SK-N-MC (cell line): ENCODE results near the gene PRRT4.

Source experiments
- DNase-seq: peaks from one replicate; pipeline ENCODE4 v3.0.0-alpha.2; 2011; ENCODE audit warnings: low read depth, low spot score
- H3K27ac ChIP-seq: fragments of 200-600 bp; sonication (generic); 2 replicates; pipeline ENCODE4 v1.5.1; 2016; ENCODE audit warnings: mixed run types
- H3K36me3 ChIP-seq: fragments of 200-600 bp; sonication (generic); 2 replicates; pipeline ENCODE4 v1.6.1; 2017; ENCODE audit warnings: antibody characterized with exemption, low read length, mixed read lengths; ENCODE audit not compliant: insufficient read depth
- H3K4me3 ChIP-seq: fragments of 200-600 bp; sonication (generic); 2 replicates; pipeline ENCODE4 v1.5.1; 2016
- H3K9ac ChIP-seq: fragments of 200-600 bp; sonication (generic); 2 replicates; pipeline ENCODE4 v1.8.0; 2017; ENCODE audit warnings: mixed run types, mixed read lengths; ENCODE audit not compliant: insufficient read length
- H3K9me3 ChIP-seq: fragments of 200-600 bp; sonication (generic); 2 replicates; pipeline ENCODE4 v1.6.1; 2017; ENCODE audit warnings: low read depth, mild to moderate bottlenecking, antibody characterized with exemption, low read length, moderate library complexity, mixed read lengths
- EZH2 ChIP-seq: fragments of 200-600 bp; sonication (generic); IDR thresholded peaks from one replicate; pipeline ENCODE4 v1.6.1; 2017; ENCODE audit warnings: antibody characterized with exemption
- FOXP2 ChIP-seq: optimal IDR thresholded peaks from 2 replicates; pipeline ENCODE3; 2011; ENCODE audit warnings: mild to moderate bottlenecking, moderate library complexity; ENCODE audit not compliant: insufficient read depth; ENCODE audit errors: extremely low read length, control extremely low read depth
- POLR2AphosphoS5 ChIP-seq: IDR thresholded peaks from 2 replicates; pipeline ENCODE4 v1.6.1; 2012; ENCODE audit warnings: mild to moderate bottlenecking, low read depth, low read length, borderline replicate concordance

Gene PRRT4

DNA sequence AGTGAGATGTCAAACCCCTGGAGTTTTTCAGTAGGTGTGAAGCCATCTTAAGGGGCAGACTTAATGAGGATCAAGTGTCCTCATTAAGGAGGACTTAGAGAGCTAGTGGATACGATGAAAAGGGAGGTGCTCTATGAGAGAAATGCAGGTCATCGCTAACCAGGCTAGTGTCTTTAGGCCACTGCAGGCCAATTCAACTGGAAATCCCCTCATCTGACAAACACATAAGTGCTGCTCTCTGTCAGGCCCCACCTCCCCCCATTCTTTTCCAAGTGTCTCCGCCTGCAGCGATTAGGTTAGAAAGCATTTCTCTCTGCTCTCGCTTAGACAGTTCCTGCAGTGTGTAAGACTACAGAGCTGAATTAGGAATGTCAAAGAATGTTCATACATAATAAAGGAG lies 51.5 kb downstream of the PRRT4 start:
- no peaks in the 10 kb centered on the region for H3K9me3 ChIP-seq
- H3K36me3 ChIP-seq, result peaks cover 89% of the 10 kb centered on the region
- TF ChIP-seq FOXP2 (no peak), EZH2 (no peak), POLR2AphosphoS5 (no peak)
- H3K9ac ChIP-seq, result no peak overlapping the region
- H3K27ac ChIP-seq, result no peak overlapping the region
- no peak overlapping the region for H3K4me3 ChIP-seq
- DNase-seq, result no peak

DNA sequence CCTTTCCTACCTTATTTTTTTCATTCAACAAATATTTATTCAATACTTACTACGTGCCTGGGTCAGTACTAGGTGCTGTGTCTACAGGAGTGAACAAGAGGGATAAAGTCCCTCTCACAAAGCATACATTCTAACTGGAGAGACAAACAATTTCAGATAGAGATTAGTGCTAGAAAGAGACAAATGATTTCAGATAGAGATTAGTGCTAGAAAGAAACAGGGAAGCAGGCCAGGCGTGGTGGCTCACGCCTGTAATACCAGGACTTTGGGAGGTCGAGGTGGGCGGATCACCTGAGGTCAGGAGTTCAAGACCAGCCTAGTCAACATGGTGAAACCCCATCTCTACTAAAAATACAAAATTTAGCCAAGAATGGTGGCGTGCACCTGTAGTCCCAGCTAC lies 52.4 kb downstream of the PRRT4 start:
- no peak overlapping the region for H3K4me3 ChIP-seq
- TF ChIP-seq POLR2AphosphoS5 (no peak), EZH2 (no peak), FOXP2 (no peak)
- no peak for DNase-seq

DNA sequence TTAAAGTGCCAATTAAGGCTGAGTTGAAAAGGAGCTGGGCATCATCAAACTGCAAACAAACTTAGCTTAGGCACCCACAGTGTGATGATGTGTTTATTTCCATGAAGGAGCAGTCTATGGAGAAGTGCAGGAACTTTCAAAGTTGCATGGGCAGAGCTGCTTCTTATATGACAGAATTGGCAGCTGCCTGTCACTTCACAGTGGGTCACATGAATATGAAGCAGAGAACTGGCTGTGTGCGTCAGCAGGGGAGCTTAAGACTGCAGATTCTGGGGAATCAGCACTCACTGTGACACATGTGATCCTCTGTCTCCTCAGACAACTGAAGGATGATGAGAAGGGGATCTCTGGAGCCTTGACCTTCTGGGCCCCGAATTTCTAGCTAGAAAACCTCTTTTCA lies 54.4 kb downstream of the PRRT4 start:
- DNase-seq, result no peak
- H3K9me3 ChIP-seq, result no peaks in the 10 kb centered on the region
- H3K27ac ChIP-seq, result no peak overlapping the region
- TF ChIP-seq FOXP2, result no peak
- TF ChIP-seq POLR2AphosphoS5, result no peak
- TF ChIP-seq EZH2, result no peak
- H3K9ac ChIP-seq, result no peak overlapping the region
- no peak overlapping the region for H3K4me3 ChIP-seq
- peaks cover 78% of the 10 kb centered on the region for H3K36me3 ChIP-seq

More for the DNA sequence above, 52.4 kb downstream of the PRRT4 start:
- peaks cover 86% of the 10 kb centered on the region for H3K36me3 ChIP-seq
- no peak overlapping the region for H3K9ac ChIP-seq
- H3K27ac ChIP-seq, result no peak overlapping the region
- H3K9me3 ChIP-seq, result no peaks in the 10 kb centered on the region

DNA sequence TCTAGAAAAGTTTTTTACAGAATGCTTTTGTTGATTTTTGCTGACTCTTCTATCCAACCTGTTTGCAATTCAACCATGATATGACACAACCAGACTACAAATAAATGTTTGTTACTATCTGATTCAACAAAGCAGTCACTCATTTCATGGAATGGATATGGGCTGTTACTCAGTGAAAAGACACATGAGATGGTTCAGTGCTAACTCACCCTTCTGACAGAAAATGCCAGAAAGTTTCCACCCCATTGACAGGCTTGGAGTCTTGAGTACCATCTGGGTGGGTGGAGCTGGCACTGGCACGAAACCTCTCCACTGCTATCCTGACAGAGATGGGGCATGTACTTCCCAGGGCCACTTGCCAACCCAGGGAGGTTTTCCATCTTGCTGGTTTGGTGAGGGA lies 57.3 kb downstream of the PRRT4 start:
- no peak overlapping the region for H3K27ac ChIP-seq
- TF ChIP-seq POLR2AphosphoS5, result no peak
- TF ChIP-seq EZH2, result no peak
- TF ChIP-seq FOXP2, result no peak
- H3K4me3 ChIP-seq, result no peak overlapping the region
- peaks cover 51% of the 10 kb centered on the region for H3K36me3 ChIP-seq
- DNase-seq, result no peak
- H3K9me3 ChIP-seq, result no peaks in the 10 kb centered on the region
- no peak overlapping the region for H3K9ac ChIP-seq

DNA sequence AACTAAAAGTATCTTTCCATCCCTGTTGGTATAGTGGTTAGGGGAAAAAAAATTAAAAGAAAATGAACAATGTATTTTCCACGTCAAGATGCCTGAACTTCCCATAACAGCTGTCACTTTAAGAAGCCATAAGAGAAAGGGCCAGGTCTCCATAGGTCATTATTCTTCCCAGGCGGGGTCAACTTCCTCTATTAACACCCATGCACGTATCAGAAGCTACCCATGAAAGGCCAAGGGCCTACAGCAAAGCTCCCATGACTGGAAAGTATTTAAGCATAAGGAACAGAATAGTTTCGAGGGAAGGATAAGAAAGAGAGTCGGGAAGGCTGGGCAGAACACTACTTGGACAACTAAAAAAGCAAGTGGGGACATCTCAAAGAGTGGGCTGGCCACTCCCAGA lies 57.8 kb downstream of the PRRT4 start:
- no peak overlapping the region for H3K9ac ChIP-seq
- TF ChIP-seq FOXP2, result no peak
- no peaks in the 10 kb centered on the region for H3K9me3 ChIP-seq
- no peak overlapping the region for H3K27ac ChIP-seq
- H3K36me3 ChIP-seq, result peaks cover 48% of the 10 kb centered on the region
- H3K4me3 ChIP-seq, result no peak overlapping the region
- no peak for DNase-seq

DNA sequence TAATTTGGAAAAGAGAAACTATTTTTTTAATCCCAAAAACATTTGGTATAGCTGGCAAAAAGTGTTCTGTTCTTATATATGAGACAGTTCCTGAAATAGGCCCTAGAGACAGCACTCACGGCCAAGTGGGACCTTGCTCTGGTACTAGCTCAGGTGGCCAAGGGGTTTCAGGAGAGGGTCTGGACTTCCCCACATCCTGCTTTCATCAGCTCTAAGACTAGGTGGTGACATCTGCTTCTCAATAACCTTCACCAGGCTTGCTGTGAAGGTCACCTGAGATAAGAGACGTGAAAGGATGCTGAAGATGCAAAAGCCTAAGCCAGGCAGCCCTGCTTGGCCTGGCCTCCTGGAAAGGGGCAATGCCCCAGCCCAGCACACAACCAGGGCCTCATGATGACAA lies 58.4 kb downstream of the PRRT4 start:
- Histone ChIP-seq H3K9me3 (no peaks in the 10 kb centered on the region), H3K9ac (no peak overlapping the region), H3K27ac (no peak overlapping the region), H3K4me3 (no peak overlapping the region), H3K36me3 (peaks cover 43% of the 10 kb centered on the region)
- no peak for TF ChIP-seq EZH2
- no peak for TF ChIP-seq FOXP2
- TF ChIP-seq POLR2AphosphoS5, result no peak
- DNase-seq, result no peak

DNA sequence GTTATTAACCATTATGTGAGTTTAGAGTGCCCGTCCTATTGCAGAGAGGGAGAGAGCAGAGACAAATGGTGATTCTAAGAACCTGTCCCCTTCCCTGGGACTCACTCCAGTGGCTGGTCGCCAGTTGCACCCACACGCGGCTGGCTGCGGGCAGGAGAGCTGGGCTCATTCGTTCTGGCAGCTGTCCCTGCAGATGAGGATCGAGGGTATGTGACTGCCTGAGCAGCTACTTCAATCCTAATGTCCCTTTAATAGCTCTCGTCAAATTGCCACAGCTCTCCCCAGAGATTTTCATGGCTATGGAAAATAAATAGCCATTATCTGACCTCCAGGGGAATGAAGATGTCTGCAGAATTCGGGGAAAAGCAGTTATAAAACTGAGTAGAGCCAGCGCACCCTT lies 59.4 kb downstream of the PRRT4 start:
- H3K4me3 ChIP-seq, result no peak overlapping the region
- no peaks in the 10 kb centered on the region for H3K9me3 ChIP-seq
- no peak for DNase-seq
- H3K27ac ChIP-seq, result no peak overlapping the region
- H3K36me3 ChIP-seq, result peaks cover 33% of the 10 kb centered on the region
- TF ChIP-seq POLR2AphosphoS5 (no peak), FOXP2 (no peak), EZH2 (no peak)
- H3K9ac ChIP-seq, result no peak overlapping the region
